NCI-H774 (cell line): Measurements from ENCODE around the gene PLPPR1.
"Not testable (repeated sequence)": the region's sequence is repeated elsewhere in the genome, so short reads cannot be mapped to it uniquely, and the experiment has no call there.

ENCODE experiments used
- DNase-seq: peaks from one replicate; lab custom pipeline; 2025; lab: John Stamatoyannopoulos, UW

Gene PLPPR1

DNA sequence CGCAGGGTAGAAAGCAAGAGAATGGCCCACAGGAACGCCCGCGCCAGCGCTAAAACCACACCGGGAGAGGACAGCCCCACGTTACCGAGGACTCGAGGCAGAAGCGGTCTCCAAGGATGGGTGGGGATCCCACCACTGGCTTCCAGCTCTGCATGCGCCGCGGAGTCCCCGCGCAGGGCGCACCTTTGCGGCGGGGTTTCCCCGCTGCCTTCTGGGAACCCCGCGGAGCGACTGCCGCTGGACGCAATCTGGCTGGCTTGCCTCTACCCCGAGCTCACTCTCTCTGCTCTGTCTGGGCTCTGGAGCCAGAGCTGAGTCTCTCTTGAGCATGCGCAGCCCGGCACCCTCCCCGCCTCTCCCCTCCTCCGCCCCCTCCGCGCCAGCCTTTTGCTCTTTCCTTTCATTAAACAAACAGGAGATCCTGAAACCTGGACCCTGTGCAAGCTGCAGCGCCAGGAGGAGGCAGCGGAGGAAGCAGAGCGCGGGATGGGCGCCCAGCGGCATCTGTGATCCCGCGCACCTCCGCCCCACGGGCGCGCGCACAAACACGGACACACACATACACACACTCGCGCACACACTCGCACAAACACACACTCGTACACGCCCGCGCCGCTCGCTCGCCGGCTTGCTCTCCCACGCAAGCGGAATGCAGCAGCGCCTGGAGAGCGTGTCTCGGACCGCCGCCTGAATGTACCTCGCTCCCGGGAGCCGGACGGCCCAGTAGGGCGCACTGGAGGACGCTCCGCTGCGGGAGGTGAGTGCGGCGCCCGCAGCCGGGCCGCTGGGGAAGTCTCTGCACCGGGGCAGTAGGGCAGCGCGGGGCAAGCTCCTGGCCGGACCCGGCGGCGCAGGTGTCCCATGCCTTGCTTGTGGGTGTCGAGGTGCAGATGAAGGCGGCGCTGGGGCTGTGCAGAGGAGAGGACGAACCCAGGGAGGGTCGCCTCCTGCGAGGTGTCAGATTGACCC, at the start of gene PLPPR1:
PLPPR1 (plus strand) TSS at position 382 of the 969 bp plus-strand sequence.
- peak; percentile 87 for DNase-seq

DNA sequence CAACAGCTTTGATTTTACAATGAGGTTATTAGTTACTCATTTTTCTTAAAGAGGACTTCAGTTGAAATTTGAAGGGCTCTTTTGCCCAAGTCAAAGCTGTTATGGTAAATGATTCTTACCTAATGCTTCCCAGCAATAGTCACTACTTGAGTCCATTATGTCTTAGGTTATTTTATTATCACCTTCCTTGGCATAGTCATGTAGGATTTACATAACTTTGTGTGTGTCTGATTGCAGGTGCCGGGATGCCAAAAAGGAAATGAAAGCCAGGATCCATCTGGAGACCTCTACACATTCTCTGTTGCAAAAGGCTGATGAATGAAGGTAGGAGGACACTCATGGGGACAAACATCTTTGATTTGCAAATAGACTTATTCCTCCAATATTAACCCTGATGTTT, 38.8 kb upstream of the PLPPR1 start:
- DNase-seq, result no peak

DNA sequence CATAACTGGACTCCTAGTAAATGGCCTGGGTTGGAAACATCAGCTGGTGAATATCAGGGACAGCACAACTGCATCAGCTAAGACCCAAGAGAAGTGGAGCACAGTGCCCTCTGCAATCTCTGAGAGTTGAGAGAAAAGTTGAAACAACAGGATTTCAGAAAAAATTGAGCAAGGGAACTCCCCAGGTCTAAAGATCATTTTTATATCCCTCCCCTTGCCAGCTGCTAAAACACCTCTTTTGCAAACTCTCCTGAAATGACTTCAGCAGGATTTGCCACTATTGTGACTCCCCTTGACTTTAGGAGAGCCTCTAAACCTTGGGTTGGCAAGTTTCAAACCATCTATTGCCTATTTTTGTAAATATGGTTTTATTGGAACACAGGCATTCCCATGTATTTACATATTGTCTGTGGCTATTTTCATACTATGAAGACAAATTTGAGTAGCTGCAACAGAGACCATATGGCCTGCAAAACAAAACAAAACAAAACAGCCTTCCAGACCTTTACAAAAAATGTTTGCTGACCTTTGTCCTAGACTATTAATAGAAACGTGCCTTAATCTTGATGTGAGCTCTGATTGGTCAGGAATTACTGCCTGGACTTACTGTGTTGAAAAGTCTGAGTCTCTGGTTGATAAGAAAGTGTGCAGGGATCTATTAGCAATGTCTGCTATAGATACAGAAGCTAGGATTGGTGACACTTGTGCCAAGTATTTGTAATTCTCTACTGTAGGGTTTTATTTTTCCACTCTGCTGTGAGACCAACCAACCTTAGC, 37.7 kb upstream of the PLPPR1 start:
- no peak for DNase-seq

DNA sequence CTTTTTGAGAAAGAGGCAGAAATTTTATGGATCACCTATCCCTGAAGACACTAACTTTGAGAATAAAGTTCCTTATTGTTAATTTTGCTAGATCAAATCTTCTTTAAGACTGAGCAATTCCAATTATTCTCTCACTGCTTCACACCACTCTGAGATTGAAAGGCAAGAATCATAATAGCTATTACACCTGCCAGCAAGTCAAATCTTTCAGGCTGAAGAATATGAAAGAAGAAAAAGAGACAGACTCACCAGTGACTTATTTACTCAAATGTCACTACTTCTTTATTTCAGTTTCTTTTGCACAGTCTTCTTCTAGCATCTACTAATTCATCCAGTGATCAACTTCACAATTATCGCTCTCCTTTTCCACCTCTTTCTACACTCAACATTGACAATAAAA, 35.9 kb upstream of the PLPPR1 start:
- DNase-seq, result no peak

DNA sequence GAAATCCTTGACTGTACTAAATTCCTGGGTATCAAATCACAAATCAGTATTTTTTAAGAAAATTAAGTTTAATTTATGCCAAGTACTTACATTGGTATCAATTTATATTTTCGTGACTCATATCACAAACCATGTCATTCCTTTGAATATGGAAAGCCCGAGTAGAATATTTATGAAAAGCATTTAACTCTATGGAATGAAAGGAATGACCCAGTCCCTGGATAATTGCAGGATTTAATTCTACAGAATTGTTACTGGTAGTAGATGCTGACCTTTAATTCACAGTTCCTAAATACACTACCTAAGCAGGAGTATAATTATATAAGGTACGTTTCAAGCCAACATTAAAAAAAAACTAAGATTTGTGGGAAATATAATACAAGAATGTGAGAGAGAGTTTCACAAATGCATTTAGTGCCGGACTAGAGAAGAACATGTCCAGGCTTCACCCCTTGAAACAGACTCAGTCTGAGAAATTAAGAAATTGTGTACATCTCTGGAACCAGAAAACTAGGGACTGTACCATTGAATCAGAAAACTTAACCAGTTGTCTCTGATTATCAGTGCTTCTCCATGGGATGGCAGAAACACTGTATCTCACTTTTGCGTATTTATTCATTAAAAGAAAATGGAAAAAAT, 28.5 kb upstream of the PLPPR1 start:
- no peak for DNase-seq

DNA sequence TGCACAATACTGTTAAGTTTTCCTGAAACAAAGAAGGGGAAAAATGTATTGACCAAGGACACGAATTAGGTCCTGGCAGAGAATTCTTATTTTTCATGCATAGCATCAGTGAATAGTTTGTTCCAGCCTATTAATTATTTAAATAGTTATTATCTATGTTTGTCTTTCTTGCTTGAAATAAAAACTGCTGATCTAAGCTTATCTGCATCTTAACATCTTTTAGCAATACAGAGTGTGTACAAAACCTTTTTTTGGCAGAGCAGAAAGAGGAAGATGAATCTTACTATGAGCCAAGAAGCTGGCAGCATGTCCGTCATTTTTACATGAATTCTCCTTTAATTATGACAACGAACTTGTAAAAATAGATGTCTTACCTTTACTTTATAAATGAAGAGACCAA, 23.3 kb upstream of the PLPPR1 start:
- DNase-seq, result no peak

DNA sequence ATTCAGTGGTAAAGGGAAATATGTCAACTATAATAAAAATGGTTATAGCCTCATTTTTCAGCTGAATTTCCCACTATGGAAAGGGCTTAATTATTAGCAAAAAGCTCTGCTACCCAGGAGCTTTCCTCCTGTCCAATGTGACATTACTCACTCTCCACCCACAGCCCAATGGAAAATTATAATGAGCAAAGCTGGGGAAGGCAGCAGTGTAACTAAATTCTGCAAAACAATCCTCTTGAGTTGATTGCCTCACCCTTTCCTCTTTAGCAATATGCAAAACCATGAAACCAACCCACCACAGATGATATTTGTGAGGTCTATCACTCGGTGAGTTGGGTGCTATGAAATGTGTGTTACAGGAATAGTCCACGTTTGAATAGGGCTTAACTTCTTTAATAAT, 14.0 kb upstream of the PLPPR1 start:
- DNase-seq, result no peak

DNA sequence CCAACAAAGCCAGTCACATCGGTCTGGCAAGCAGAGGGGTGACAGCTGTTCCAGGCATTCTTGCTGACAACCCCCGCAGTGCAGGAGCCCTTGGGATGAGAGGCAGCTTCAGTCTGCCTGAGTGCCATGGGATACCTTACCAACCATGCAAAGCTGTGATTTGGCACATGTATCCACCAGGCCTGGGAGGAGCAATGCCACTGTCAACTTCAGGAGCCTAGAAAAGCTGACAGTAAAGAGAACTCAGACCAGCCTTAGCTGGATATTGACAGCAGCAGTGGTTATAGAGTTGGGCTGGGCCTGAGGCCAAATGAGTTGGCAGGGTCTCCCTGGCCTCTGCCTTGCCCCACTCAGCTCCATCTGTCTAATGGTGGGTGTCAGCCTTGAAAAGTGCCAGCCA, 10.1 kb upstream of the PLPPR1 start:
- DNase-seq, result no peak

DNA sequence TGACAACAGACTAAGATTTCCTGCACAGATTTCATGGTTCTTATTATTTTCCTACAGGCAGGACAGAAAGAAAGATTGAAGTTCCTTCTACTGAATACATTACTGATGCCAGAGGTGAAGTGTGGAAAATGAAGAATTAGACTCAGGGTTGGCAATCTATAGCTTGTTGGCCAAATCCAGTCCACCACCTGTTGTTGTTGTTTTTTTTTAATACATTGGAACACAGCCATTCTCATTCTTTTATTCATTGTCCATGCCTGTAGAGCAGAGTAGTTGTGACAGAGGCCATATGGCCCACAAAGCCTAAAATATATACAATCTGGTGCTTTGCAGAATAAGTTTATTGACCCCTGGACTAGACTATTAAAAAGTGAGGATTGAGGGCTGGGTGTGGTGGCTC, 5.8 kb upstream of the PLPPR1 start:
- no peak for DNase-seq

DNA sequence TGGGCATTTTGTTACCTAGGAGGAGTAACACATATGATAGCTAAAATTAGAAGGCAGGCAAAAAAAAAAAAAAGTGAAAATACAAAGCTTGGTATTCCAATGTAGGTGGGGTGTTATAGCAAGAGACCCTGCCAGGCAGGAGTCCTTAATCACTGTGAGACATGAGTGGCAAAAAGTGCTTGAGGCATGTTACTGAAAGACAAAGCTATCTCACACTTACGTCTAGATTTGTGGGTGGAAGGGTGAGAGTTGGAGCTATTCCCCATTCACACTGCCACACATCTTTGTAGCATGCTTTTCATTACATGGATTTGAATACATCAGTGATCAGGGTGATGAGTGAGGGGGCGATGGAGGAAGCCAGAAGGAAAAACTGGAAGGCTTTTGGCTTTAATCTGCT, 2.6 kb upstream of the PLPPR1 start:
- no peak for DNase-seq

DNA sequence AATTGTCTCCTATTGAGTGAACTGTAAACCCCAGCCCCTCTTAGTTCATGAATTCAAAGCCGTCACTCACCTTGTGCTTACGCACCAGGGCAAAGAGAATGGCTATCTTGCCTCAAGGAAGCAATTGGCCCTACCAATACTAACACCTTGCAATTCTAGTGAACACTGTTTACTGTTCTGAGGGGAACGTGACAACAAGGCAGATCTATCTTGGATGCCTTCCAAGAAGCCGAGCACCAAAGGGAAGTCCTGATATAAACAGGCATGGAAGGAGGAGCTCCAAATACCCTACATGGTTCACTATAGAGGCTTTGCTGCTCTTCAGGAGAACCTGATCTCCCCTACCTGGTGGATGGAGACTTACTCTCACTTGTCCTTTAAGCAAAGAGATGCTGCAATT, 1.7 kb upstream of the PLPPR1 start:
- DNase-seq, result peak; percentile 79

DNA sequence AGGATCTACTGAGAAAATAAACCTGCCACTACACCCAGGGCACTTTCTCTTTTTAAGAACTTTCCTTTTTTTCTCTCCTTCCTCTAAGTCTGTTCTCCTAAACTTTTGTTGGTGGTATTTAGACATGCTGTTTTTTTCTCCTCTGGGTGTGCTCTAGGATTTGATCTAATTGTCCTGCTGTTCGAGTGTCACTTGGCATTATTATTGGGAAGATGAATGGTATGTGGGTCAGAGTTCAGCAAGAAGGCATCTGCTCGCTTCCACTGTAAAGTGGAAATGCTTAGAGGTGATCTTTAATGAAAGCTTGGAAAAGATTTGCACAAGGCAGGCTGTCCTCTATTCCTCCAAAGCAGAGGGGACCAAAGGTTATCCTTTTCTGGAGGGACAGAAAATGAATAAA, 1.3 kb upstream of the PLPPR1 start:
- DNase-seq, result no peak

DNA sequence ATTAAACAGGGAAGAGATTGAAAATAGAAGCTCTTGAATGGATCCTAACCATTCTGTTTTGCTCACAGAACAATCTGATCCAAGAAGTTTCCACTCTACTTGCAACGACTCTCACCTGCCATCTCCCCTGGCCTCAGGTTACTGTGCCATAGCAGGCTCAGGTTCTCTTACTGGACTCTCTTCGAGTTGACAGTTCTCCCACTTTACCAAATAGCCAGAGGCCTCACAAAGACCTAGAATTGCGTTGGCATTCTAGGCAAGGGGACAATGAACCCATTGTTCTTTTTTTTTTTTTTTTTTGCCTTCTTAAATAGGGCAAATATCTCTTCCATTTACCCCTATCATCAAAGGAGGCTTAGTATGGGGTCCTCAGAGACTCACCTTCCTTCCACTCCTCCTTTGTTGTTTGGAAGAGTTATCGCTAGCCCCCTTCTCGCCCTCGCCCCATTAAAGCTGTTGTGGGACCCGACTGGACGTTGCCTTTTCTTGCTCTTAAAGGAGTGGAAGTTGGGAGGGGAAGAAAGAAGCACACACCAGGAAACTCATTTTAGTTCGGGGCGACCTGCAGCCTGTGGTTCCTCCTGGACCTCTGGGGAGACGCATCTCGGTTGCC, 688 bp upstream of the PLPPR1 start:
- no peak for DNase-seq

DNA sequence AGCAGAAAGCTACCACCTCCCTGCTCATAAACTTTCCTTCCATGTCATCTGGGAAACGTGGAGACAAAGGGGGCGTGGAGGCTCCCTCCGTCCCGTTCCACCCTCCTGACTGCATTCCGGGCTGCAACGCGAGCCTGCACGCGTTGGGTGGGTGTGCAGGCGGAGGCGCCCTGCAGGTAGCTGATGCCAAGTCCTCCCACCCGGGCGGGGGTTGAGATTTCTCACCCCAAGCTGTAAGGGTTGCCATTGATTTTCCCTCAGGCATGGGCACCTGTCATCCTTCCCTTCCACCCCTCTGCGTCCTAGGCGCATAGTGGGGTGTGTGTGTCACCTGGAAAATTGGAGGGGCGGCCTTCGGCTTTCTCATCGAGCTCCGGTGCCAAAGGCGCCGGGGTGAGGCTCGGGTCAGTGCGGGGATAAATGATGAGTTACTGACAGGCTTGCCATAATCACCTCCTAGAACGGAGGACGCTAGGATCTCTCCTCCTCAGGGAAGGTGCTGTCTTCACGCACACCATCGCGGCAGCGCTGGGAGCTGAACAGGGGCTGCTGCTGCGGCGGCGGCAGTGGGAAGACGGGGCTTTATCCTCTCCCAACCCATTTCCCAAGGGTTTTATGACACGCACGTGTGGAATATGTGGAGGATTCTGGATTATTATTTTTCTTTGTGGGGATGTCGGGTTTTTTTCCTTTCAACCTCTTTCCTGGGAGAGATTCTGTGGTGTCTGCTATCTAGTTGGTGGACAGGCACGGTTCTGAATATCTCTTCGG, 973 bp downstream of the PLPPR1 start:
- DNase-seq, result no peak

DNA sequence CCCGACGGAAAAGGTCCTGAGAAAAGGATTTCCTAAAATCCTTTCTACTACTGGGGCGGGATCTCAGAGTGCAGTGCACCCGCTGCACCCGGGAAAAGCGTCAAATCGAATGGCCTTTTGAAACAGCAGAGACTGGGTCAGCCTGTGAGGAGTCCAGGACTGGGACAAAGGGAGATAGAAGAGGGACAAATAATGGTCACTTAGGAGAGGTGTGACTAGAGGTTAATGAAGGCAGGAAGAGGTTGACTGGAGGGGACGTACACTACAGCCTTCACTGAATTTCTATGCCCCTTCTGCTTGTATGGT, 1.5 kb downstream of the PLPPR1 start:
- DNase-seq, result no peak

DNA sequence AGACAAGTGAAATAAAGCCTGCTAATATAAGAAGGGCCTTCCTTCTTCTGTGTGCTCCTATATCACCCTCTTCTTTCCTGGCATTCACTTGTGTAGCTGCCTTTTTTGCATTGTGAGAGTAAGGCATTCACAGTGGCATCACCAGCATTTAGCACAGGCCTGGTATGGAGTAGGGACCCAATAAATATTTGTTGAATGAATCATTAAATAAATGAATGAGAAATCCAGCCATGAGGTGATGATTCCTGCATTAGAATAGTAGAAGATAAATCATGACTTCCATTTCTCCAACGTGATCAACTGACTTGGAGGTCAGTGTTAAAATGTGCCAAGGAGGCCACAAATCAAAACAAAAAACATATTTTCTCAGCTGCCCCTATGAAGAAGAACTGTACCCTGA, 3.9 kb downstream of the PLPPR1 start:
- DNase-seq, result no peak

DNA sequence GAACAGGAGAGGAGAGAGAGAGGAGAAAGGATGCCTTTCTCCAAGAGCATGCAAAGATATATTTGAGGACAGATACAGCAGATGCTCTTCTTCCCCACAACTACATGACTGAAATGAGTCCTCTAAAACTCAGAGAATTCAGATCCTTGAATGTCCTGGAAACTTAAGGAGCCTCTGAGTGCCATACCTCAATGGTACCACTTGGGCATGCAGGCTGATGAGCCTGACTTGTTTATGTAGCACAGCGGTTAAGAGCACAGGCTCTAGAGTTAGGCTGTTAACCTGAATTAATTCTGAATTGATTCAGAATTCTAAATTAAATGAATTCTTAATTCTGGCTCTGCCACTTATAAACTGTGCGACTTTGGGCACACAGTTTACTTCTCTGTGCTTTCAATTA, 5.7 kb downstream of the PLPPR1 start:
- DNase-seq, result no peak

DNA sequence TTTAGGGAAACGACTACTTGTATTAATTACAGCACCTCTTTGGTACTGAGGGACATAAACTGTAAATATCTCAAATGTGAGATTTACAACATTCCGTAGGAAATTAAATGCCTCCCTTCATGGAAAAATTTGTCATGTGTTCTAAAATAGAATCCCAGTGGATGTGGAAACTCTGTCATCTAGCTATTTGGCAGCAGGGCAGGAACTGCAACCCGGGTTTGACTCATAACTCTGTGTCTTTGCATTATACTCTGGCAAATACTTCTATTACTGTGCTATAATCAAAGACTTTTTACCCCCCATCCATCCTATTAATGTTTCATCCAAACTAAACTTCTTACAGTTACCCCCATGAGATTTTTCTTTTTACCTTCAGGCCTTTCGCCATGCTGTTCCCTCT, 6.6 kb downstream of the PLPPR1 start:
- no peak for DNase-seq

DNA sequence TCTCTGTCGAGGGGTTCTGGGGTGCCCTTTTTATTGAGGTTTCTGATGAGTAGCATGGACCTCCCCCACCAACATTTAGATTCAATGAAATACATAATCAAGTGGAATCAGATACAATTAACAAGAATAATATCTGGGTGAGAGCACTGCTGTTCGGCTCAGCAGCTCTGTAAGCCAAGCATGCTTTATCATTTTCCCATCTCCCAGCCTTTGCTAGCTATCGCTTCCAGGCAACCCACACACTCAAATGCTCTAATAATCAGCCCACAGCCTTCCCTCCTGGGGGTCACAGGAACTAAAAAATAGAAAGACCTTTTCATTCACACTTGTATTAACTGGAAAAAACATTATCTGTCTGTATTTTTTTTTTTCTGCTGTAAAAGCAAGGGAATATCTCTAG, 8.9 kb downstream of the PLPPR1 start:
- no peak for DNase-seq

DNA sequence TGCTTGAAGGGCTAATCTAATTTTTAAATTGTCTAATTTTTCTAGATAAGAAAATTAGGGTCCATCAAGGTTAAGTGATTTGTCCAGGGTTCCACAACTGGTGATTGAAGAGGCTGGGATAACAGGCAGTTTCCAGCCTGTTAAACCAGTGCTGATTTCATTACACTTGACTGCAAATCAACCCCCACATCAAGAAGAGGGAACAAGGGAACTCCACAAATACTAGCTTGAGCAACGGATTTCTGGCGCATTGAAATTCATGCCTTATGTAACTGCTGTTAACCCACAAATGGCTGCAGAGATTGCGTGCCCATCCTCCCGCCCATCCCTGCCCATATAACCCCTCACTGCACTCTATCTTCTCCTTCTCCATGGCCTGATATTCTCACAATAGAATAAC, 10.0 kb downstream of the PLPPR1 start:
- no peak for DNase-seq

DNA sequence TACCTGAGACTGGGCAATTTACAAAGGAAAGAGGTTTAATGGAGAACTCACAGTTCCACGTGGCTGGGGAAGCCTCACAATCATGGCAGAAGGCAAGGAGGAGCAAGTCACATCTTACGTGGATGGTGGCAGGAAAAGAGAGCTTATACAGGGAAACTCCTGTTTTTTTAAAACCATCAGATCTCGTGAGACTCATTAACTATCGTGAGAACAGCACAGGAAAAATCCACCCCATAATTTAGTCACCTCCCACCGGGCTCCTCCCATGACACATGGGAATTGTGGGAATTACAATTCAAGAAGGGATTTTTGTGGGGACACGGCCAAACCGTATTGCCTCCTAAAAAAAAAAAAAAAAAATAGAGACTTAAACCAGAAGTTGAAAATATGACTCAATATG, 11.1 kb downstream of the PLPPR1 start:
- DNase-seq, result not testable (repeated sequence)
